Liver (tissue), 9 donors: Measurements from ENCODE around the gene TUNAR. TPM values are rescaled to one million over a fixed set of nuclear protein-coding genes. Genes with fewer than 3 reads are reported as not detected.

Source experiments
- DNase-seq: peaks from one replicate; pipeline ENCODE4 v3.0.0-alpha.2; 2017; ENCODE audit warnings: low spot score
- H3K27ac ChIP-seq, 2 donors: one replicate each; pipeline ENCODE4 v1.7.0; 2013; ENCODE audit warnings: inconsistent platforms in 2 of 2, low read length in 2 of 2, control low read depth in 1 of 2, low read depth in 1 of 2, mild to moderate bottlenecking in 1 of 2
- H3K27me3 ChIP-seq, 4 donors: one replicate each; pipeline versions ENCODE4 v1.6.1 to v1.7.0; 2013; ENCODE audit warnings: low read length in 3 of 4, inconsistent platforms in 1 of 4, mild to moderate bottlenecking in 1 of 4, moderate library complexity in 1 of 4; ENCODE audit not compliant: control insufficient read depth in 4 of 4, insufficient read depth in 4 of 4
- H3K36me3 ChIP-seq, 4 donors: one replicate each; pipeline versions ENCODE4 v1.6.1 to v1.7.0; 2013; ENCODE audit warnings: low read length in 3 of 4, mild to moderate bottlenecking in 3 of 4, low read depth in 1 of 4, moderate library complexity in 1 of 4; ENCODE audit not compliant: control insufficient read depth in 4 of 4, insufficient read depth in 3 of 4
- H3K4me1 ChIP-seq, 4 donors: one replicate each; pipeline versions ENCODE4 v1.6.1 to v1.7.0; 2013; ENCODE audit warnings: low read length in 3 of 4, mild to moderate bottlenecking in 3 of 4, moderate library complexity in 1 of 4; ENCODE audit not compliant: control insufficient read depth in 4 of 4, insufficient read depth in 4 of 4
- H3K4me3 ChIP-seq, 3 donors: one replicate each; pipeline versions ENCODE4 v1.6.1 to v1.7.0; 2013; ENCODE audit warnings: low read length in 3 of 3, control low read depth in 1 of 3, low read depth in 1 of 3, mild to moderate bottlenecking in 1 of 3
- H3K9ac ChIP-seq, 2 donors: one replicate each; pipeline ENCODE4 v1.7.0; 2013; ENCODE audit warnings: low read length in 2 of 2, mild to moderate bottlenecking in 2 of 2, moderate library complexity in 2 of 2, control low read depth in 1 of 2, low read depth in 1 of 2
- H3K9me3 ChIP-seq, 4 donors: one replicate each; pipeline versions ENCODE4 v1.6.1 to v1.7.0; 2013; ENCODE audit warnings: low read length in 3 of 4; ENCODE audit not compliant: control insufficient read depth in 4 of 4
- EGR1 ChIP-seq, 2 donors: IDR thresholded peaks; 2 replicates each; pipeline ENCODE4 v1.6.1; 2016 to 2018; ENCODE audit warnings: antibody characterized with exemption in 2 of 2, low read depth in 2 of 2
- FOXA1 ChIP-seq: IDR thresholded peaks from 2 replicates; pipeline ENCODE4 v1.6.1; 2016; ENCODE audit warnings: antibody characterized with exemption
- FOXA2 ChIP-seq: IDR thresholded peaks from 2 replicates; pipeline ENCODE4 v1.6.1; 2016; ENCODE audit warnings: antibody characterized with exemption
- GABPA ChIP-seq, 2 donors: IDR thresholded peaks in 1 of 2; conservative IDR thresholded peaks in 1 of 2; 2 replicates each; pipeline ENCODE4 v1.6.1; 2016; ENCODE audit warnings: antibody characterized with exemption in 2 of 2, mild to moderate bottlenecking in 1 of 2, moderate library complexity in 1 of 2
- HNF4A ChIP-seq, 2 donors: conservative IDR thresholded peaks; 2 replicates each; pipeline ENCODE4 v1.6.1; 2016; ENCODE audit warnings: antibody characterized with exemption in 2 of 2, mild to moderate bottlenecking in 2 of 2
- HNF4G ChIP-seq: IDR thresholded peaks from 2 replicates; pipeline ENCODE4 v1.6.1; 2016; ENCODE audit warnings: antibody characterized with exemption
- JUND ChIP-seq, 2 donors: IDR thresholded peaks; 2 replicates each; pipeline ENCODE4 v1.6.1; 2016; ENCODE audit warnings: antibody characterized with exemption in 2 of 2
- NR2F2 ChIP-seq: IDR thresholded peaks from 2 replicates; pipeline ENCODE4 v1.6.1; 2016; ENCODE audit warnings: antibody characterized with exemption
- RAD21 ChIP-seq, 2 donors: IDR thresholded peaks; 2 replicates each; pipeline ENCODE4 v1.6.1; 2016; ENCODE audit warnings: antibody characterized with exemption in 2 of 2, mild to moderate bottlenecking in 2 of 2
- RXRA ChIP-seq, 2 donors: IDR thresholded peaks; 2 replicates each; pipeline ENCODE4 v1.6.1; 2017 to 2018; ENCODE audit warnings: antibody characterized with exemption in 2 of 2, mild to moderate bottlenecking in 1 of 2
- SP1 ChIP-seq: IDR thresholded peaks from 2 replicates; pipeline ENCODE4 v1.6.1; 2018; ENCODE audit warnings: antibody characterized with exemption, mild to moderate bottlenecking
- TAF1 ChIP-seq: conservative IDR thresholded peaks from 2 replicates; pipeline ENCODE4 v1.6.1; 2016; ENCODE audit warnings: antibody characterized with exemption, mild to moderate bottlenecking
- YY1 ChIP-seq: IDR thresholded peaks from 2 replicates; pipeline ENCODE4 v1.6.1; 2016; ENCODE audit warnings: antibody characterized with exemption, mild to moderate bottlenecking
- WGBS: extraction: QIAGEN DNeasy Blood & Tissue Kit; methylation state at CpG from one replicate; pipeline ENCODE4 v1.1.7; 2013; 5-methylcytosine and 5-hydroxymethylcytosine counted together
- polyA plus RNA-seq, 2 donors: library from polyadenylated mRNA; stranded (reverse) in 1 of 2; unstranded in 1 of 2; fragments of 200-250 nt in 1 of 2; fragments of >200 nt in 1 of 2; fragmentation: Nextera tagmentation in 1 of 2; extraction: Ambion mirVana in 1 of 2; gene quantifications; one replicate each; pipeline versions ENCODE4 v1.2.1 to v1.2.3, GENCODE V29; 2013 to 2015
- total RNA-seq, 2 donors: library from RNA; depleted of rRNA; stranded (reverse); fragments of >200 nt; gene quantifications; one replicate each; pipeline ENCODE4 v1.2.3, GENCODE V29; 2014
- TF ChIP-seq, protein P1 (sequence below): fragments of 150-350 bp; IDR thresholded peaks from 2 replicates; pipeline ENCODE4 v1.5.1; 2017; ENCODE audit warnings: improper control_type of control experiment, low read depth, low read length; ENCODE audit not compliant: missing input control
- TF ChIP-seq, protein P2 (sequence below): IDR thresholded peaks from 2 replicates; pipeline ENCODE4 v1.6.1; 2016; ENCODE audit warnings: antibody characterized with exemption
- TF ChIP-seq, protein P3 (sequence below): IDR thresholded peaks from 2 replicates; pipeline ENCODE4 v1.6.1; 2016; ENCODE audit warnings: antibody characterized with exemption
- TF ChIP-seq, protein P4 (sequence below): IDR thresholded peaks from 2 replicates; pipeline ENCODE4 v1.6.1; 2016; ENCODE audit warnings: antibody characterized with exemption
- TF ChIP-seq, protein P5 (sequence below): IDR thresholded peaks from 2 replicates; pipeline ENCODE4 v1.6.1; 2016; ENCODE audit warnings: antibody characterized with exemption, mild to moderate bottlenecking
- donor health status: healthy.
- donor health status: healthy.
- donor health status: healthy.
- donor health status: healthy.
- donor health status: healthy.

Gene TUNAR
- total and polyA plus RNA-seq, 4 donors, result 0.14 TPM; not detected in 3

DNA sequence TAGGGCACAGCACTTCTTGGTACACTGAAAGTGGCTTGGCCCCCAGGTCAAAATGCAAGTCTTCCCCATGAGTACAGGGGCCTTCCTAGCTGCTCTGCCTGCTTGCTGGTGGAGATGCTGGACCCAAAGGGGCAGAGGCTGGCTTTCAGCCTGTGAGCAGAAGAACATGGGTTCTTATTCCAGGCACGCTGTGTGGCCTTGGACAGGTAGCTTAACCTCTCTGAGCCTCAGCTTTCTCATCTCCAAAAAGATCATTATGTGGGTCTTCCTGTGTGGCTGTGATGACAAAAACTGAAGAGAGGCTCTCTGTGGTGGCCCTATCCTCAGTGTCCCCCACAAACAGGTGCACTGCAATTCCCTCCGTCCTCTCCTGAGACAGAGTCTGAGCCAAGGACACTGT, 45.6 kb upstream of the TUNAR start:
- Histone ChIP-seq H3K4me3 (no peak overlapping the region), H3K9ac (no peak overlapping the region), H3K27ac (no peak overlapping the region), H3K27me3 (peaks cover 0 to 10% (median 0%) of the 10 kb centered on the region in 4 donors), H3K36me3 (no peaks in the 10 kb centered on the region), H3K9me3 (peaks cover 0 to 5% (median 2%) of the 10 kb centered on the region in 4 donors), H3K4me1 (no peaks in the 10 kb centered on the region)
- no peak for DNase-seq
- WGBS, result 95% methylated on average over 2 of the region's 2 CpGs
- TF ChIP-seq YY1 (no peak), SP1 (no peak), RAD21 (IDR thresholded peaks at IDR 0.05) (no peak), FOXA2 (no peak), TAF1 (no peak), FOXA1 (no peak)
- TF ChIP-seq, protein P1, sequence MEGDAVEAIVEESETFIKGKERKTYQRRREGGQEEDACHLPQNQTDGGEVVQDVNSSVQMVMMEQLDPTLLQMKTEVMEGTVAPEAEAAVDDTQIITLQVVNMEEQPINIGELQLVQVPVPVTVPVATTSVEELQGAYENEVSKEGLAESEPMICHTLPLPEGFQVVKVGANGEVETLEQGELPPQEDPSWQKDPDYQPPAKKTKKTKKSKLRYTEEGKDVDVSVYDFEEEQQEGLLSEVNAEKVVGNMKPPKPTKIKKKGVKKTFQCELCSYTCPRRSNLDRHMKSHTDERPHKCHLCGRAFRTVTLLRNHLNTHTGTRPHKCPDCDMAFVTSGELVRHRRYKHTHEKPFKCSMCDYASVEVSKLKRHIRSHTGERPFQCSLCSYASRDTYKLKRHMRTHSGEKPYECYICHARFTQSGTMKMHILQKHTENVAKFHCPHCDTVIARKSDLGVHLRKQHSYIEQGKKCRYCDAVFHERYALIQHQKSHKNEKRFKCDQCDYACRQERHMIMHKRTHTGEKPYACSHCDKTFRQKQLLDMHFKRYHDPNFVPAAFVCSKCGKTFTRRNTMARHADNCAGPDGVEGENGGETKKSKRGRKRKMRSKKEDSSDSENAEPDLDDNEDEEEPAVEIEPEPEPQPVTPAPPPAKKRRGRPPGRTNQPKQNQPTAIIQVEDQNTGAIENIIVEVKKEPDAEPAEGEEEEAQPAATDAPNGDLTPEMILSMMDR, result no peak
- TF ChIP-seq, protein P2, sequence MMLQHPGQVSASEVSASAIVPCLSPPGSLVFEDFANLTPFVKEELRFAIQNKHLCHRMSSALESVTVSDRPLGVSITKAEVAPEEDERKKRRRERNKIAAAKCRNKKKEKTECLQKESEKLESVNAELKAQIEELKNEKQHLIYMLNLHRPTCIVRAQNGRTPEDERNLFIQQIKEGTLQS, result no peak
- TF ChIP-seq, protein P3, sequence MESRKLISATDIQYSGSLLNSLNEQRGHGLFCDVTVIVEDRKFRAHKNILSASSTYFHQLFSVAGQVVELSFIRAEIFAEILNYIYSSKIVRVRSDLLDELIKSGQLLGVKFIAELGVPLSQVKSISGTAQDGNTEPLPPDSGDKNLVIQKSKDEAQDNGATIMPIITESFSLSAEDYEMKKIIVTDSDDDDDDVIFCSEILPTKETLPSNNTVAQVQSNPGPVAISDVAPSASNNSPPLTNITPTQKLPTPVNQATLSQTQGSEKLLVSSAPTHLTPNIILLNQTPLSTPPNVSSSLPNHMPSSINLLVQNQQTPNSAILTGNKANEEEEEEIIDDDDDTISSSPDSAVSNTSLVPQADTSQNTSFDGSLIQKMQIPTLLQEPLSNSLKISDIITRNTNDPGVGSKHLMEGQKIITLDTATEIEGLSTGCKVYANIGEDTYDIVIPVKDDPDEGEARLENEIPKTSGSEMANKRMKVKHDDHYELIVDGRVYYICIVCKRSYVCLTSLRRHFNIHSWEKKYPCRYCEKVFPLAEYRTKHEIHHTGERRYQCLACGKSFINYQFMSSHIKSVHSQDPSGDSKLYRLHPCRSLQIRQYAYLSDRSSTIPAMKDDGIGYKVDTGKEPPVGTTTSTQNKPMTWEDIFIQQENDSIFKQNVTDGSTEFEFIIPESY, result no peak

DNA sequence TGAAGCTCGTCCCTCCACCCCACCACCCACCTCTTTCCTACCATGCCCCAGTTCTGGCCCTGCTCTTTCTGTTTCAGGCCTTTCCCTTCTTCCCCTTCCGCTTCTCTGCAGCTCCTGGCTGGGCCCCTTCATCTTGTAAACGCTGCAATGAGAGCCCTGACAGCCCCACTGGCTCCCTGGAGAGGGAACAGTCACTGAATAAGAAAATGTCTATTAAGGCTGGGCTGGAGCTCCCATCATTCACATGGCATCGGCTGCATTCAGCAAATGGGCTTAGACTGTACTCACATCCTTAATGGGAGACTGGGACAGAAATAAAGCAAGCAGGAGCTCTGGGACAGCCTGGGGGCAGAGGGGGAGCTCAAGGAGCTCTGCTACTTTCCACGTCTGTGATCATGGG, 45.2 kb upstream of the TUNAR start:
- Histone ChIP-seq H3K4me3 (no peak overlapping the region), H3K36me3 (no peaks in the 10 kb centered on the region), H3K27ac (no peak overlapping the region), H3K4me1 (no peaks in the 10 kb centered on the region), H3K9ac (no peak overlapping the region), H3K9me3 (peaks cover 0 to 5% (median 2%) of the 10 kb centered on the region in 4 donors), H3K27me3 (peaks cover 0 to 10% (median 0%) of the 10 kb centered on the region in 4 donors)
- DNase-seq, result no peak
- WGBS, result 38% methylated on average over 5 of the region's 5 CpGs
- TF ChIP-seq HNF4A (conservative IDR thresholded peaks at IDR 0.05) (no peak), RAD21 (IDR thresholded peaks at IDR 0.05) (no peak), RXRA (IDR thresholded peaks at IDR 0.05) (no peak), TAF1 (no peak), SP1 (no peak), HNF4G (no peak), NR2F2 (no peak), EGR1 (IDR thresholded peaks at IDR 0.05; ENCODE audit: low read depth in 2 of 2) (no peak), FOXA2 (no peak), YY1 (no peak), GABPA (IDR thresholded peaks at IDR 0.05 in 1 of 2, conservative IDR thresholded peaks at IDR 0.05 in 1 of 2) (no peak), FOXA1 (no peak), JUND (IDR thresholded peaks at IDR 0.05) (no peak)
- TF ChIP-seq, protein P3, result no peak
- TF ChIP-seq, protein P4, sequence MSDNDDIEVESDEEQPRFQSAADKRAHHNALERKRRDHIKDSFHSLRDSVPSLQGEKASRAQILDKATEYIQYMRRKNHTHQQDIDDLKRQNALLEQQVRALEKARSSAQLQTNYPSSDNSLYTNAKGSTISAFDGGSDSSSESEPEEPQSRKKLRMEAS, result no peak
- TF ChIP-seq, protein P1, result no peak
- TF ChIP-seq, protein P2, result no peak
- TF ChIP-seq, protein P5, sequence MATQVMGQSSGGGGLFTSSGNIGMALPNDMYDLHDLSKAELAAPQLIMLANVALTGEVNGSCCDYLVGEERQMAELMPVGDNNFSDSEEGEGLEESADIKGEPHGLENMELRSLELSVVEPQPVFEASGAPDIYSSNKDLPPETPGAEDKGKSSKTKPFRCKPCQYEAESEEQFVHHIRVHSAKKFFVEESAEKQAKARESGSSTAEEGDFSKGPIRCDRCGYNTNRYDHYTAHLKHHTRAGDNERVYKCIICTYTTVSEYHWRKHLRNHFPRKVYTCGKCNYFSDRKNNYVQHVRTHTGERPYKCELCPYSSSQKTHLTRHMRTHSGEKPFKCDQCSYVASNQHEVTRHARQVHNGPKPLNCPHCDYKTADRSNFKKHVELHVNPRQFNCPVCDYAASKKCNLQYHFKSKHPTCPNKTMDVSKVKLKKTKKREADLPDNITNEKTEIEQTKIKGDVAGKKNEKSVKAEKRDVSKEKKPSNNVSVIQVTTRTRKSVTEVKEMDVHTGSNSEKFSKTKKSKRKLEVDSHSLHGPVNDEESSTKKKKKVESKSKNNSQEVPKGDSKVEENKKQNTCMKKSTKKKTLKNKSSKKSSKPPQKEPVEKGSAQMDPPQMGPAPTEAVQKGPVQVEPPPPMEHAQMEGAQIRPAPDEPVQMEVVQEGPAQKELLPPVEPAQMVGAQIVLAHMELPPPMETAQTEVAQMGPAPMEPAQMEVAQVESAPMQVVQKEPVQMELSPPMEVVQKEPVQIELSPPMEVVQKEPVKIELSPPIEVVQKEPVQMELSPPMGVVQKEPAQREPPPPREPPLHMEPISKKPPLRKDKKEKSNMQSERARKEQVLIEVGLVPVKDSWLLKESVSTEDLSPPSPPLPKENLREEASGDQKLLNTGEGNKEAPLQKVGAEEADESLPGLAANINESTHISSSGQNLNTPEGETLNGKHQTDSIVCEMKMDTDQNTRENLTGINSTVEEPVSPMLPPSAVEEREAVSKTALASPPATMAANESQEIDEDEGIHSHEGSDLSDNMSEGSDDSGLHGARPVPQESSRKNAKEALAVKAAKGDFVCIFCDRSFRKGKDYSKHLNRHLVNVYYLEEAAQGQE, result no peak
